Stomach (tissue), 9 donors: ENCODE measurements around the gene KCNK18. TPM values are rescaled to one million over a fixed set of nuclear protein-coding genes. Genes with fewer than 3 reads are reported as not detected.

Experiments used
- DNase-seq, 2 donors: peaks; one replicate each; pipeline versions ENCODE4 v3.0.0 to v3.0.0-alpha.2; 2013 to 2019
- H3K27ac ChIP-seq, 5 donors: fragments of 200-600 bp in 4 of 5; sonication (generic) in 4 of 5; one replicate each; pipeline ENCODE4 v1.5.1; 2013 to 2019; ENCODE audit warnings: mild to moderate bottlenecking in 1 of 5, moderate library complexity in 1 of 5
- H3K27me3 ChIP-seq, 3 donors: fragments of 200-600 bp; sonication (generic); one replicate each; pipeline ENCODE4 v1.5.1; 2017 to 2019; ENCODE audit warnings: mixed run types in 1 of 3
- H3K36me3 ChIP-seq, 4 donors: fragments of 200-600 bp; sonication (generic); 1 replicate in 3 of 4; 2 replicates in 1 of 4; pipeline ENCODE4 v1.5.1; 2016 to 2019
- H3K4me1 ChIP-seq, 4 donors: fragments of 200-600 bp; sonication (generic); one replicate each; pipeline ENCODE4 v1.5.1; 2016 to 2019
- H3K4me3 ChIP-seq, 4 donors: fragments of 200-600 bp; sonication (generic) in 3 of 4; one replicate each; pipeline ENCODE4 v1.5.1; 2016 to 2019; ENCODE audit warnings: mild to moderate bottlenecking in 1 of 4
- H3K9me3 ChIP-seq, 4 donors: fragments of 200-600 bp; sonication (generic); one replicate each; pipeline ENCODE4 v1.5.1; 2016 to 2019
- CTCF ChIP-seq, 7 experiments: fragments of 450-650 bp in 4 of 7; fragments of 200-600 bp in 3 of 7; sonication (generic) in 3 of 7; IDR thresholded peaks; one replicate each; pipeline ENCODE4 v1.5.1; 2016 to 2019; ENCODE audit warnings: antibody characterized with exemption in 7 of 7, control low read depth in 2 of 7, mild to moderate bottlenecking in 1 of 7
- EP300 ChIP-seq: sonication (generic); formaldehyde crosslinking; IDR thresholded peaks from one replicate; pipeline ENCODE4 v1.6.1; 2017; ENCODE audit warnings: antibody characterized with exemption
- POLR2A ChIP-seq, 4 donors: fragments of 450-650 bp; IDR thresholded peaks; one replicate each; pipeline ENCODE4 v1.6.1; 2016; ENCODE audit warnings: antibody characterized with exemption in 4 of 4, control low read depth in 2 of 4, mild to moderate bottlenecking in 1 of 4, moderate library complexity in 1 of 4
- POLR2AphosphoS5 ChIP-seq, 3 donors: sonication (generic); formaldehyde crosslinking; IDR thresholded peaks; one replicate each; pipeline ENCODE4 v1.6.1; 2016; ENCODE audit warnings: antibody characterized with exemption in 3 of 3
- WGBS, 5 donors: extraction: QIAGEN DNeasy Blood & Tissue Kit in 3 of 5; methylation state at CpG; one replicate each; pipeline versions ENCODE4 v1.1.5 to v1.1.7; 2013 to 2018; 5-methylcytosine and 5-hydroxymethylcytosine counted together
- intact Hi-C: fragments of 100-400 bp; cut with DNase I; formaldehyde crosslinking; loops from one replicate; pipeline ENCODE4 v1.15.1; 2023; ENCODE audit warnings: low total_unique reads
- polyA plus RNA-seq, 3 donors: library from polyadenylated mRNA; stranded (reverse); fragments of 200-250 nt; gene quantifications; one replicate each; pipeline ENCODE4 v1.2.3, GENCODE V29; 2013
- total RNA-seq, 5 donors: library from RNA; depleted of rRNA; stranded (reverse); fragments of >200 nt; gene quantifications; one replicate each; pipeline versions ENCODE4 v1.1.0 to v1.2.3, GENCODE V29; 2014 to 2016
- donor health status: healthy with polysubstance abuse.
- donor health status: Bipolar disorder and iron deficiency.
- donor health status: healthy.

KCNK18 gene
- total and polyA plus RNA-seq, 8 donors, result not detected

- H3K4me3 ChIP-seq, result no peak overlapping the region
- H3K4me1 ChIP-seq, result no peaks in the 10 kb centered on the region
- H3K27me3 ChIP-seq, result peaks cover 0 to 16% (median 0%) of the 10 kb centered on the region in 3 donors
- 56 to 65% (median 62%) methylated on average over 1 of the region's 1 CpG for WGBS, 5 donors
- DNase-seq, result no peak
- intact Hi-C loops, result no loop called here
- no peak overlapping the region for H3K27ac ChIP-seq
- TF ChIP-seq EP300 (no peak), CTCF (IDR thresholded peaks at IDR 0.05) (no peak), POLR2AphosphoS5 (IDR thresholded peaks at IDR 0.05) (no peak), POLR2A (IDR thresholded peaks at IDR 0.05) (no peak)
- H3K36me3 ChIP-seq, result no peaks in the 10 kb centered on the region
- peaks cover 0 to 14% (median 4%) of the 10 kb centered on the region in 4 donors for H3K9me3 ChIP-seq
These were observed 7.7 kb upstream of the KCNK18 start for GRCh38 chr10:117189557-117189956.

- 27 to 38% (median 35%) methylated on average over 4 of the region's 4 CpGs for WGBS, 5 donors
- no peak for TF ChIP-seq CTCF (IDR thresholded peaks at IDR 0.05)
- TF ChIP-seq POLR2AphosphoS5 (IDR thresholded peaks at IDR 0.05), result no peak
- TF ChIP-seq POLR2A (IDR thresholded peaks at IDR 0.05), result no peak
- TF ChIP-seq EP300, result no peak
These were observed 799 bp downstream of the KCNK18 start for GRCh38 chr10:117198088-117198487.

DNA sequence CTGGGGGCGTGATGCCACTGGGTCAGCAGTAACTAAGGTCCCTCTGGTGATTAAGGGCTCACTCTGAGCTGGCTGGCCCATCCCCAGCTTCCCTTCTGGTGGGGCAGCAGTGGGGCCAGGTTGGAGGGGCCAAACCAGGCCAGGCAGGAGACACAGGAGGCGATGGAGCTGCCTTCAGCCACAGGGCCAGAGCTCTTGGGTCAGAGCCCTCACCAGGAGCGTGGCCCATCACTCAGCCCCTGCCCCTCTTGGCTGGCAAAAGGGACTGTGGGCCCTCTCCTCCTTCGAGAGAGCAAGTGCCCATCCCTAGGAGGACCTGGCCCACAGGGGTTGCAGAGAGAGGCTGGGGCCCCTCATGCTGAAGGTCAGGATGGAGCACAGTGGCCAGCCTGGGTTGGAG is 4.5 kb downstream of the KCNK18 start:
- peaks cover 0 to 37% (median 4%) of the 10 kb centered on the region in 3 donors for H3K27me3 ChIP-seq
- H3K4me3 ChIP-seq, result no peak overlapping the region
- 55 to 72% (median 60%) methylated on average over 2 to 4 of the region's 4 CpGs for WGBS, 5 donors
- TF ChIP-seq POLR2A (IDR thresholded peaks at IDR 0.05) (no peak), EP300 (no peak), POLR2AphosphoS5 (IDR thresholded peaks at IDR 0.05) (no peak), CTCF (IDR thresholded peaks at IDR 0.05) (no peak)
- DNase-seq, result no peak
- intact Hi-C loops, result no loop called here
- no peaks in the 10 kb centered on the region for H3K36me3 ChIP-seq
- no peaks in the 10 kb centered on the region for H3K4me1 ChIP-seq
- H3K9me3 ChIP-seq, result no peaks in the 10 kb centered on the region
- no peak overlapping the region for H3K27ac ChIP-seq

More at GRCh38 chr10:117198088-117198487, 799 bp downstream of the KCNK18 start:
- intact Hi-C loops, result no loop called here
- Histone ChIP-seq H3K4me3 (no peak overlapping the region), H3K36me3 (no peaks in the 10 kb centered on the region), H3K4me1 (no peaks in the 10 kb centered on the region), H3K9me3 (no peaks in the 10 kb centered on the region), H3K27ac (no peak overlapping the region), H3K27me3 (peaks cover 0 to 22% (median 0%) of the 10 kb centered on the region in 3 donors)
- no peak for DNase-seq

DNA sequence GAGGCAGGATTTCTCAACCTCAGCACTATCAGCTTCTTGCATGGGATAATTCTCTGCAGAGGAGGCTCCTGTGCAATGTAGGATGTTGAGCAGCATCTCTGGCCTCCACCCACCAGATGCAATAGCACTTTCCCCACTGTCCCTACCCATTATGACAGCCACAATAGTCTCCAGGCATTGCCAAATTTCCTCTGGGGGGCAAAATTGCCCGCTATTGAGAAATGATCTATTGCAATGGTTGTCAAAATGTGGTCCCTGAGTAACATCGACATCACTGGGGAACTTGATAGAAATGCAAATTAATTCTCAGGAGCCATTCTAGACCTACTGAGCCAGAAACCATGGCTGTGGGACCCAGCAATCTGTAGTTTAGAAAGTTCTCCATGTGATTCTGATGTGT is 7.0 kb downstream of the KCNK18 start:
- WGBS, 5 donors, result 29 to 50% (median 43%) methylated on average over 2 of the region's 2 CpGs
- no peak for TF ChIP-seq POLR2A (IDR thresholded peaks at IDR 0.05)
- no peak for TF ChIP-seq CTCF (IDR thresholded peaks at IDR 0.05)
- TF ChIP-seq EP300, result no peak
- no peak for TF ChIP-seq POLR2AphosphoS5 (IDR thresholded peaks at IDR 0.05)
- Histone ChIP-seq H3K4me3 (no peak overlapping the region), H3K27me3 (peaks cover 0 to 48% (median 4%) of the 10 kb centered on the region in 3 donors), H3K36me3 (no peaks in the 10 kb centered on the region), H3K4me1 (no peaks in the 10 kb centered on the region), H3K27ac (no peak overlapping the region), H3K9me3 (no peaks in the 10 kb centered on the region)
- DNase-seq, result no peak
- intact Hi-C loops, result no loop called here
